Omental fat pad (tissue), 4 donors: Measurements from ENCODE around the gene LMO7. TPM values are rescaled to one million over a fixed set of nuclear protein-coding genes. Genes with fewer than 3 reads are reported as not detected.

Experiments used
- ATAC-seq: fragments of 150-250 bp; one replicate; pipeline ENCODE4 v1.9.1; 2016; ENCODE audit warnings: mild to moderate bottlenecking, moderate library complexity; ENCODE audit not compliant: low FRiP score
- DNase-seq: peaks from one replicate; pipeline ENCODE4 v3.0.0-alpha.2; 2019; ENCODE audit warnings: low spot score
- CTCF ChIP-seq, 3 donors: fragments of 450-650 bp; IDR thresholded peaks; one replicate each; pipeline ENCODE4 v1.5.1; 2016 to 2017; ENCODE audit warnings: antibody characterized with exemption in 3 of 3, mild to moderate bottlenecking in 3 of 3, moderate library complexity in 2 of 3
- total RNA-seq, 4 donors: library from RNA; depleted of rRNA; stranded (reverse); fragments of >200 nt; gene quantifications; one replicate each; pipeline ENCODE4 v1.1.0, GENCODE V29; 2016

The LMO7 gene
- total RNA-seq, 4 donors from 2014 or later, result 7.7 to 22.0 (median 12.4) TPM

DNA sequence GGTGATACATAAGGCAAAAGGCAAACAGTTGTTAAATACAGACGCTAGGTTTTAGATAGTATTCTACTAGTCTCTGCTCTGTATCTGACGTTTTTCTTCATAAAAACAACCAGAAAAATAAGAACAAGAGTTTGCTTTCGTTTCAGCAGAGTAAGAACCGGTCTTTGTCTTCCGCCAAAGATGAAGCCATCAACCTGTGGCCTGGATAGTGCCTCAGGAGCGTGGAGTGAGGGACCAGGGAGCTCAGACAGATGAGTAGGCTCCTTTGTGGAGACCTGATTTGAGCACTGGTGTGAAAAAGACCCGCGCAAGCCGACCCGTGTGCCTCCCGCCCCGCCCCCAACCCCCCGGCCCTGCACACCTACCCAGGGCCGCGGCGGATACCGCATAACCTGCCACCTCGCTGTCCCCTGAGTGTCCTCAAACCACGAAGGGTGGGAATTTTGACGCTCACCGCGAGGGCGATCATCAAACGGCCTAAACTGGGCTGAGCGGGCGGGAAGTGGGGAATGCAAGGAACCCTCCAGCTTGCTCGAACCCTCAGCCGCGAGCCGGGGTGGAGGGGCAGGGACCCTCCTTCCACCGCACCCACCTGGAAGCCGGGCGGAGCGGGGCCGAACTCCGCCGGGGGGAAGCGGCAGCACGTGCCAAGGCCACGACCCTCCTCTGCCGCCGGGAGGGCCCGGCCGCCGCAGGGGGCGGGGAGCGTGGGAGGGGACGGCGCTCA, 866 bp upstream of the LMO7 start:
- no peak for DNase-seq
- ATAC-seq, result no peak

GRCh38 chr13:75636436-75637180, 478 bp downstream of the LMO7 start:
- DNase-seq (no peak), ATAC-seq (peak; percentile 52)
- TF ChIP-seq CTCF (IDR thresholded peaks at IDR 0.05), result no peak

More for the DNA sequence above, 866 bp upstream of the LMO7 start:
- no peak for TF ChIP-seq CTCF (IDR thresholded peaks at IDR 0.05)

- no peak for TF ChIP-seq CTCF (IDR thresholded peaks at IDR 0.05)
- ATAC-seq (peak; percentile 12), DNase-seq (no peak)
Measured at GRCh38 chr13:75637181-75637750, 1.1 kb downstream of the LMO7 start.

GRCh38 chr13:75639454-75639853, 3.3 kb downstream of the LMO7 start:
- TF ChIP-seq CTCF (IDR thresholded peaks at IDR 0.05), result no peak
- ATAC-seq, result no peak

DNA sequence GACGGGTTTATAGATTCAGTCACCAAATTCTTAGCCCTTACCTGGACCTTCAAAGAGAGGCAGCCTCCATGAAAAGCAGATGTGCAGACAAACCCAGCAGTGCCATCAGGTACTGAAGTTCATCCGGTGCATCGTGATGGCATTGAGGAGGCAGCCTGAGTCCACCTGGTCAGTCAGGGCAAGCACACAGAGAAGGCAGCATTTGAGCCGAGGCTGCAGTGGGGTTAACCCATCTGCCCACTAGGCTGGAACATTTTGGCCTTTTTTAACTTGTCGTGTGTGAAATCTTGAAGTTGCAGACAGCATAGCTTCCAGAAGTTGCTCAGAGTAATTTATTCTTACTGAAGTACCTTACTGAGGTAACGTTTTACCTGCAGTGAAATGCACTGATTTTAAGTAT, 4.9 kb downstream of the LMO7 start:
- DNase-seq (no peak), ATAC-seq (no peak)
- no peak for TF ChIP-seq CTCF (IDR thresholded peaks at IDR 0.05)

More at GRCh38 chr13:75639454-75639853, 3.3 kb downstream of the LMO7 start:
- no peak for DNase-seq

GRCh38 chr13:75643182-75643581, 7.1 kb downstream of the LMO7 start:
- no peak for TF ChIP-seq CTCF (IDR thresholded peaks at IDR 0.05)
- no peak for DNase-seq
- no peak for ATAC-seq
